ENCODE results near the gene FGGY. TPM values are rescaled to one million over a fixed set of nuclear protein-coding genes. Genes with fewer than 3 reads are reported as not detected.

The FGGY gene
- total and polyA plus RNA-seq, 2 donors (not counting 1 experiment from before 2014, with no cell fraction given), result 6.1 to 38.5 TPM

- CTCF ChIA-PET, result interaction anchor here (1.3 kb wide), 1 partner anchor 12 kb away, joined by 3 read pairs; no protein-coding TSS in a partner anchor
- Mint-ChIP-seq H3K4me3 (no peak overlapping the region), H3K27ac (no peak overlapping the region), H3K9me3 (ENCODE audit: insufficient read depth) (no peaks in the 10 kb centered on the region), H3K4me1 (peaks cover 3% of the 10 kb centered on the region), H3K27me3 (no peaks in the 10 kb centered on the region)
- Histone ChIP-seq H3K27ac (ENCODE audit: low read length in 2 of 2) (no peak overlapping the region), H4K20me1 (ENCODE audit: control insufficient read depth, insufficient read depth, low read length, poor library complexity, severe bottlenecking) (no peaks in the 10 kb centered on the region), H3K4me1 (ENCODE audit: control insufficient read depth in 2 of 2, insufficient read depth in 2 of 2, low read length in 2 of 2) (no peaks in the 10 kb centered on the region), H3K79me2 (ENCODE audit: control insufficient read depth, insufficient read depth, low read length) (no peaks in the 10 kb centered on the region), H3K9me3 (ENCODE audit: control extremely low read depth in 1 of 3, control insufficient read depth in 2 of 3, insufficient read depth in 1 of 3, low read length in 2 of 3) (no peaks in the 10 kb centered on the region), H3K27me3 (replicated peaks in 1 of 4; ENCODE audit: control extremely low read depth in 1 of 4, control insufficient read depth in 3 of 4, insufficient read depth in 4 of 4, low read length in 3 of 4) (no peaks in the 10 kb centered on the region), H3K36me3 (replicated peaks in 1 of 2; ENCODE audit: control extremely low read depth in 1 of 2, control insufficient read depth in 1 of 2, extremely low read depth in 1 of 2, insufficient read depth in 2 of 2, low read length in 1 of 2) (no peaks in the 10 kb centered on the region), H2AFZ (ENCODE audit: insufficient read depth, low read depth, low read length, poor library complexity, severe bottlenecking) (no peak overlapping the region), H3K9ac (ENCODE audit: low read length) (no peak overlapping the region), H3K4me3 (ENCODE audit: control extremely low read depth in 1 of 5, extremely low read depth in 1 of 5, insufficient read depth in 1 of 5, low read depth in 2 of 5, low read length in 4 of 5) (no peak overlapping the region), H3K4me2 (replicated peaks; ENCODE audit: low read depth, low read length, poor library complexity, severe bottlenecking) (no peak overlapping the region)
- DNase-seq (no peak), ATAC-seq (ENCODE audit: low read depth) (no peak)
- no CpG with 5 or more reads among the region's 2 CpGs for WGBS (ENCODE audit: insufficient coverage)
- POLR2A ChIA-PET, result no interaction called here
- intact Hi-C loops (cut with micrococcal nuclease), result no loop called here
- TF ChIP-seq, protein P1, sequence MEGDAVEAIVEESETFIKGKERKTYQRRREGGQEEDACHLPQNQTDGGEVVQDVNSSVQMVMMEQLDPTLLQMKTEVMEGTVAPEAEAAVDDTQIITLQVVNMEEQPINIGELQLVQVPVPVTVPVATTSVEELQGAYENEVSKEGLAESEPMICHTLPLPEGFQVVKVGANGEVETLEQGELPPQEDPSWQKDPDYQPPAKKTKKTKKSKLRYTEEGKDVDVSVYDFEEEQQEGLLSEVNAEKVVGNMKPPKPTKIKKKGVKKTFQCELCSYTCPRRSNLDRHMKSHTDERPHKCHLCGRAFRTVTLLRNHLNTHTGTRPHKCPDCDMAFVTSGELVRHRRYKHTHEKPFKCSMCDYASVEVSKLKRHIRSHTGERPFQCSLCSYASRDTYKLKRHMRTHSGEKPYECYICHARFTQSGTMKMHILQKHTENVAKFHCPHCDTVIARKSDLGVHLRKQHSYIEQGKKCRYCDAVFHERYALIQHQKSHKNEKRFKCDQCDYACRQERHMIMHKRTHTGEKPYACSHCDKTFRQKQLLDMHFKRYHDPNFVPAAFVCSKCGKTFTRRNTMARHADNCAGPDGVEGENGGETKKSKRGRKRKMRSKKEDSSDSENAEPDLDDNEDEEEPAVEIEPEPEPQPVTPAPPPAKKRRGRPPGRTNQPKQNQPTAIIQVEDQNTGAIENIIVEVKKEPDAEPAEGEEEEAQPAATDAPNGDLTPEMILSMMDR (IDR thresholded peaks at IDR 0.05), result no peak
- TF ChIP-seq EZH2 (IDR thresholded peaks at IDR 0.05; ENCODE audit: borderline replicate concordance, insufficient read depth, low read depth, low read length, poor library complexity, severe bottlenecking), result no peak
Observed at GRCh38 chr1:59686574-59686973, 389.7 kb downstream of the FGGY start.

DNA sequence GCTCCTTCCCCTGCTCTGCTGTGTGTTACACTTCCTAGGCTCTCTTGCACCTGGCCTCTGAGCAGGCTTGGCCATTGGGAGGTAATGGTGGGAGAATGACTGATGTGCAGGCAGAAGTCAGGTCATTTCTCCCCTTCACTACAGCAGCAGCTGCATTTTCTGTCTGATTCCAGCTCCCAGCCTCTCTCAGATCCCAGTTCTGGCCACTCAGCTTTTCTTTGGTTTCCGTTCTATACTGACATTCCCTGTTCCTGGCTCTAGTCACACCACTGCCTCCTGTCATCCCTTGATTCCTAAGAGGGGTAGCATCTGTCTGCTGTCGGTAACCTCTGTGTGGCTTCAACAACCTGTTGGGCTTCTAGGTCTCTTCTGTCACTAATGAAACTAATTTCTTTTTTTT is 390.2 kb downstream of the FGGY start:
- intact Hi-C loops (cut with micrococcal nuclease), result no loop called here
- no peaks in the 10 kb centered on the region for H3K9me3 Mint-ChIP-seq (ENCODE audit: insufficient read depth)
- Histone ChIP-seq H3K9ac (ENCODE audit: low read length) (no peak overlapping the region), H3K79me2 (ENCODE audit: control insufficient read depth, insufficient read depth, low read length) (no peaks in the 10 kb centered on the region), H3K9me3 (ENCODE audit: control extremely low read depth in 1 of 3, control insufficient read depth in 2 of 3, insufficient read depth in 1 of 3, low read length in 2 of 3) (no peaks in the 10 kb centered on the region), H3K27ac (ENCODE audit: low read length in 2 of 2) (no peak overlapping the region), H2AFZ (ENCODE audit: insufficient read depth, low read depth, low read length, poor library complexity, severe bottlenecking) (no peak overlapping the region), H3K4me3 (ENCODE audit: control extremely low read depth in 1 of 5, extremely low read depth in 1 of 5, insufficient read depth in 1 of 5, low read depth in 2 of 5, low read length in 4 of 5) (no peak overlapping the region), H3K4me1 (ENCODE audit: control insufficient read depth in 2 of 2, insufficient read depth in 2 of 2, low read length in 2 of 2) (no peaks in the 10 kb centered on the region), H3K27me3 (replicated peaks in 1 of 4; ENCODE audit: control extremely low read depth in 1 of 4, control insufficient read depth in 3 of 4, insufficient read depth in 4 of 4, low read length in 3 of 4) (no peaks in the 10 kb centered on the region), H3K36me3 (replicated peaks in 1 of 2; ENCODE audit: control extremely low read depth in 1 of 2, control insufficient read depth in 1 of 2, extremely low read depth in 1 of 2, insufficient read depth in 2 of 2, low read length in 1 of 2) (no peaks in the 10 kb centered on the region), H4K20me1 (ENCODE audit: control insufficient read depth, insufficient read depth, low read length, poor library complexity, severe bottlenecking) (no peaks in the 10 kb centered on the region), H3K4me2 (replicated peaks; ENCODE audit: low read depth, low read length, poor library complexity, severe bottlenecking) (no peak overlapping the region)
- 89% methylated on average over 2 of the region's 2 CpGs for WGBS (ENCODE audit: insufficient coverage)
- TF ChIP-seq, protein P1 (IDR thresholded peaks at IDR 0.05), result no peak
- no peak for TF ChIP-seq EZH2 (IDR thresholded peaks at IDR 0.05; ENCODE audit: borderline replicate concordance, insufficient read depth, low read depth, low read length, poor library complexity, severe bottlenecking)
- ATAC-seq (ENCODE audit: low read depth) (no peak), DNase-seq (no peak)
- ChIA-PET CTCF (interaction anchor here (0.8 to 1.3 kb wide), 2 partner anchors 10 to 11 kb away, joined by 3 read pairs; no protein-coding TSS in a partner anchor), POLR2A (no interaction called here)
- H3K27ac Mint-ChIP-seq, result no peak overlapping the region
- no peaks in the 10 kb centered on the region for H3K27me3 Mint-ChIP-seq
- no peak overlapping the region for H3K4me3 Mint-ChIP-seq
- H3K4me1 Mint-ChIP-seq, result peaks cover 3% of the 10 kb centered on the region
